ENCODE measurements around the gene USH2A. TPM values are rescaled to one million over a fixed set of nuclear protein-coding genes. Genes with fewer than 3 reads are reported as not detected.

USH2A gene
- total RNA-seq, 1 donor from 2014 or later, result not detected

GRCh38 chr1:215731699-215732098, 691.5 kb downstream of the USH2A start:
- Mint-ChIP-seq H3K36me3 (ENCODE audit: unreplicated experiment) (no peaks in the 10 kb centered on the region), H3K27me3 (ENCODE audit: unreplicated experiment) (peaks cover 2% of the 10 kb centered on the region), H3K27ac (ENCODE audit: unreplicated experiment) (no peak overlapping the region), H3K9me3 (ENCODE audit: unreplicated experiment) (no peaks in the 10 kb centered on the region), H3K4me3 (ENCODE audit: unreplicated experiment) (no peak overlapping the region), H3K4me1 (ENCODE audit: unreplicated experiment) (no peaks in the 10 kb centered on the region)
- no peak for TF ChIP-seq CTCF (IDR thresholded peaks at IDR 0.05)
- no peak for DNase-seq (ENCODE audit: extremely low spot score, unreplicated experiment)

GRCh38 chr1:215730600-215730999, 692.6 kb downstream of the USH2A start:
- H3K27me3 Mint-ChIP-seq (ENCODE audit: unreplicated experiment), result peaks cover 2% of the 10 kb centered on the region
- H3K9me3 Mint-ChIP-seq (ENCODE audit: unreplicated experiment), result no peaks in the 10 kb centered on the region
- H3K36me3 Mint-ChIP-seq (ENCODE audit: unreplicated experiment), result no peaks in the 10 kb centered on the region
- H3K27ac Mint-ChIP-seq (ENCODE audit: unreplicated experiment), result no peak overlapping the region
- no peak for DNase-seq (ENCODE audit: extremely low spot score, unreplicated experiment)
- no peaks in the 10 kb centered on the region for H3K4me1 Mint-ChIP-seq (ENCODE audit: unreplicated experiment)
- H3K4me3 Mint-ChIP-seq (ENCODE audit: unreplicated experiment), result no peak overlapping the region
- no peak for TF ChIP-seq CTCF (IDR thresholded peaks at IDR 0.05)

GRCh38 chr1:215728169-215728568, 695.1 kb downstream of the USH2A start:
- TF ChIP-seq CTCF (IDR thresholded peaks at IDR 0.05), result no peak
- Mint-ChIP-seq H3K27me3 (ENCODE audit: unreplicated experiment) (no peaks in the 10 kb centered on the region), H3K4me1 (ENCODE audit: unreplicated experiment) (no peaks in the 10 kb centered on the region), H3K27ac (ENCODE audit: unreplicated experiment) (no peak overlapping the region), H3K4me3 (ENCODE audit: unreplicated experiment) (no peak overlapping the region), H3K36me3 (ENCODE audit: unreplicated experiment) (no peaks in the 10 kb centered on the region), H3K9me3 (ENCODE audit: unreplicated experiment) (no peaks in the 10 kb centered on the region)
- DNase-seq (ENCODE audit: extremely low spot score, unreplicated experiment), result no peak

GRCh38 chr1:215720126-215720525, 703.1 kb downstream of the USH2A start:
- no peak overlapping the region for H3K27ac Mint-ChIP-seq (ENCODE audit: unreplicated experiment)
- H3K9me3 Mint-ChIP-seq (ENCODE audit: unreplicated experiment), result no peaks in the 10 kb centered on the region
- no peaks in the 10 kb centered on the region for H3K36me3 Mint-ChIP-seq (ENCODE audit: unreplicated experiment)
- no peaks in the 10 kb centered on the region for H3K27me3 Mint-ChIP-seq (ENCODE audit: unreplicated experiment)
- H3K4me3 Mint-ChIP-seq (ENCODE audit: unreplicated experiment), result no peak overlapping the region
- DNase-seq (ENCODE audit: extremely low spot score, unreplicated experiment), result no peak
- H3K4me1 Mint-ChIP-seq (ENCODE audit: unreplicated experiment), result no peaks in the 10 kb centered on the region
- no peak for TF ChIP-seq CTCF (IDR thresholded peaks at IDR 0.05)

- TF ChIP-seq CTCF (IDR thresholded peaks at IDR 0.05), result no peak
- Mint-ChIP-seq H3K9me3 (ENCODE audit: unreplicated experiment) (no peaks in the 10 kb centered on the region), H3K4me1 (ENCODE audit: unreplicated experiment) (no peaks in the 10 kb centered on the region), H3K36me3 (ENCODE audit: unreplicated experiment) (no peaks in the 10 kb centered on the region), H3K27ac (ENCODE audit: unreplicated experiment) (no peak overlapping the region), H3K27me3 (ENCODE audit: unreplicated experiment) (no peaks in the 10 kb centered on the region), H3K4me3 (ENCODE audit: unreplicated experiment) (no peak overlapping the region)
- no peak for DNase-seq (ENCODE audit: extremely low spot score, unreplicated experiment)
Measured at GRCh38 chr1:215719552-215719951, 703.7 kb downstream of the USH2A start.
